T follicular helper cell (primary cell): Measurements from ENCODE around the gene GRIFIN.
A peak's percentile ranks its signal among the peaks of the same experiment; 100 is the strongest.

ENCODE experiments used
- DNase-seq: peaks from one replicate; pipeline ENCODE4 v3.0.0-alpha.2; 2020; ENCODE audit warnings: low read depth

GRIFIN gene

DNA sequence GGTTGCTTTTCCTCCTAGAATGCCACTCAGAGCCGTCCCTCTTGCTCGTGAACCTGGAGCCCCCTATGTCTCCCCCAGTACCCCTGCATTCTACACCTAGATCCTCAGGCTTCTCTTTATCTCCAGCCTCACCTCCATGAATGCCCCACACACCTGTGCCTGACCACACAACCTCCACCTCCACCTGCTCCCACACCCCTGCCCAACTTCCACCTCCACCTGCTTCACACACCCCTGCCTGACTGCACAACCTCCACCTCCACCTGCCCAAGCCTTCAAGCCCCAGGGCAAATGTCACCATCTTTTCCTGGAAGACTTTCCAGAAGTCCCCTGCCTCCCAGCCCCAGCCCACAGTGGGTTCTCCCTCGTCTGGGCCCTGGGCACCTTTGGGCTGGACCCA lies 36.5 kb upstream of the GRIFIN start:
- DNase-seq = no peak

DNA sequence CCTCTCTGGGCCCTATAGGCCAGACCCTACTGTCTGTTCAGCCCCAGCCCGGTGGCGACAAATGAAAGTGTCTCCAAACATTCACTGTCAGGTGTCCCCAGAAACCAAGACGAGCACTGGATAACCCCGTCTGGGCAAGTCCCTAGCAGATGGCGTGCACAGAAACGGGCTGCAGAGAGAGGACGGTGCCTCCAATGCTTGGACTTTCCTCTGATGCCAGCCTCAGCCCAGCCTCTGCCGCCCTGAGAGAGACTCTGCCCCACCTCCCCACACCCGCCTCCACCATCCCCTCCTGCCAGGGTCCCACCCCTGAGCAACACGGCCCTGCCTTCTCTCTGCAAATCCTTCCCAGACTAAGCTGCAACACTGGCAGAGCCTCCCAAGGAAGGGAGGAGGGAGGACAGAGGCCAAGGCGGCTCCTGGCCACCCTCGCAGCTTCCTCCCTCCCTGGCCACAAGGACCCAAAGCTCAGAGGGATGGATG lies 36.0 kb upstream of the GRIFIN start:
- no peak for DNase-seq

DNA sequence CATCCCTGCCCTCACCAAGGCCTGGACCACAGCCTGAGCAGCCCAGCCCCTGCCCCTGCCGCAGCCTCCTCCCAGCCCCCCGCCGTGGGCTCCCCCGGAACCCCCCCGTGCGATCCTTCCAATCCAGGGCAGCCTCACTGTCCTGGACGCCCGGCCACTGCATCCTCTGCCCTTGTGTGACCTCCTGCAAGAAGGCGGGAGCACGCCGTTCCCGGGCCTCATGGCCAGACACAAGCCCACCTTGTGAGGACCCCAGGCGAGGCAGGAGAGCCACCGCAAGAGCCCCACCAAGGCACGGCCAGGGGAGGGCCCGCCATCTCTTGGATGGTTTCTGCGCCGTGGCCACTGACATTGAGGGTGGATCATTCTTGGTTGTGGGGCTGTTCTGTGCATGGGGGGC lies 35.6 kb upstream of the GRIFIN start:
- DNase-seq = no peak

DNA sequence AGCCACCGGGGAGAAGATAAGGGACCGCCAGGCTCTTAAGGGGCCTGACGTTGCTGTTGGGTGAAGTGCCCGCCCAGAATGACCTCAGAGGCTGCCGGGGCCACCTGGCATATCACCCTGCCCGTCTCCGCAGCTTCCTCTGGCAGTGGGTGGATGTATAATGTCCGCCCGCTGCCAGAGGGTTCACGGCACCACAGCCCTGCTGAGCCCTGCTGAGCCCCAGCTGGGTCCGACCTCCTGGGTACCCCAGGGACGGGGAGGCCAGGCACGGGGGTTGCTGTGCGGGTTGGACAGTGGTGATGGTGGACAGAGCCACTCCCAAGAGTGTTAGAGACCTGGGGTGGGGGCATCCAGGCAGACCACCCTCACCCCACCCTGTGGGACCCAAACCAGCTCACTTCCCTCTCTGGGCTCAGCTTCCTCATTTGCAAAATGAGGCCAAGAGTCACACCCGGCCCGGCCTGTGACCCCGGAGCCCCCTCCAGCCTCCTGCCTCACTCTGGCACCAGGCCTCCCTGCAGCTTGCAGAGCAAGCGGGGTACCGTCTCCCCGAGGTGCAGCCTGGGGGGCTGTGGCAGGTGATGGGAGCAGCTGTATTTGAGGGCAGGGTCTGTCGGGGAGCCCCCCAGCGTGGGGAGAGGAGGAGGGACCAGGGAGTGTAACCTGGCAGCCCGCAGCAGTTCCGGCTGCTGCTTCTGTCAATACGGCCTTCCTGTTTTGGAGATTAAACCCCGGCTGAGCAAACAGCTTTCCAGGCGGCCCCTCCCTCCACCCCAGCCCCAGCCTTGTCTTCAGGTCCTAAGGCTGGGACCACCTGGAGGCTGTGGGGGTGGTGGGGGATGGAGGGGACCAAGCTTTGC lies 34.9 kb upstream of the GRIFIN start:
- peak; percentile 37 for DNase-seq

DNA sequence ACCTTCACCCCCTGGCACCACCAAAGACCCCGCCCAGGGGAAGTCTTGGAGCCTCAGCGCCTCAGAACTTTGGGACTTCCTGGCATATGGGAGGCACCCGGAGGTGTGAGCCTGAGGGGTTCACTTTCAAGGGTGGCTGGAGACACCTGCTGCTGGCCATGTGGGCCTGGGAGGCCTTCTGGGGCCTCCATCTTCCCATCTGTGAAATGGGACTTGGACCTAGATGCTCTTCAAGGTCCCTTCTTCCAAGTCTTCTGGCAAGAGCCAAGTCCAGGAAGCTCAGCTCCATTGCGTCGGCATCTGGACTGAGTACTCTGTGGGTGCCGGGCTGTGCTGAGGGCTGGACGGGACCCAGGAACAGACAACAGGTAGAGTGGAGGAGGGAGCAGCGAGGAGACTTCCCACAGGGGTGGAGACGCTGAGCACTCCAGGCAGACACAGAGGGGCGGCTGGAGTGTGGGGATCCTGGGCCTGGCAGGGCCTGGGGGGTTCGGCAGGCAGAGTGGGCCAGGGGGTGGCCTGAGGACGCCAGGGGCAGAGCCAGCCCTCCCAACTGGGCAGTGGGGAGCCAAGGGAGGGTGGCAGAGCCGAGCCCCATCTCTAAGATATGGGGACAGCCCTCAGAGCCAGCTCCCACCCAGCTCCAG lies 34.1 kb upstream of the GRIFIN start:
- no peak for DNase-seq

DNA sequence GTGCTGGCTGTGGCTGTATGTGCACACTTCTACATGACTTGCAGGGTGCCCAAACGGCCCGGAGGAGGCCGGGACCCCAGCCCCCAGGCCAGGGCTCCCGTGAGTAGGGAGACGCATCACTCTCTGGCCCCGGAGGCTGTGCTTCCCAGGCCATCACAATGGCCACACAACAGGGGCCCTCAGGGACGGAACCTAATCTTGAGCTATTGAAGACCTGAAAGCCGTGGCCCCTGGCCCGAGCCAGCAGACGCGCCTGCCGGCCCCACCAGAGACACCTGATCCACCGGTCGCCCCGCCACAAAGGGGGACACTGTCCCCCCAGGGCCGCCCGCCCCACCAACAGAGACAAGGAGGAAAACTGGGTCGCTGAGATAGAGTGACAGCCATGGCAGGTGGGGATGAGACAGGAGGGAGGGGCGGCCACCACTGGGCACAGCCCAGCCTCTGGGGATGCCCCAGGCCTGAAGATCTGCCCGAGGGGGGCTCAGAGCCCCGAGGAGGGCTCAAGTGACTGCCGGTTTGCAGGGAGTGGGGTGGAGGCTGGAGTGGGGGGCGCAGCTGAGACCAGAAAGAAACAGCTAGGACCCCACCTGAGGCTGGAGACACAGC lies 33.2 kb upstream of the GRIFIN start:
- no peak for DNase-seq

- DNase-seq = peak; percentile 79
Measured at GRCh38 chr7:2508327-2509215, 32.4 kb upstream of the GRIFIN start.

- no peak for DNase-seq
Measured at GRCh38 chr7:2507917-2508306, 31.7 kb upstream of the GRIFIN start.

GRCh38 chr7:2507208-2507916 lies 31.2 kb upstream of the GRIFIN start:
- DNase-seq = no peak

GRCh38 chr7:2505401-2505800 lies 29.2 kb upstream of the GRIFIN start:
- no peak for DNase-seq

GRCh38 chr7:2504889-2505375 lies 28.7 kb upstream of the GRIFIN start:
- DNase-seq = no peak

DNA sequence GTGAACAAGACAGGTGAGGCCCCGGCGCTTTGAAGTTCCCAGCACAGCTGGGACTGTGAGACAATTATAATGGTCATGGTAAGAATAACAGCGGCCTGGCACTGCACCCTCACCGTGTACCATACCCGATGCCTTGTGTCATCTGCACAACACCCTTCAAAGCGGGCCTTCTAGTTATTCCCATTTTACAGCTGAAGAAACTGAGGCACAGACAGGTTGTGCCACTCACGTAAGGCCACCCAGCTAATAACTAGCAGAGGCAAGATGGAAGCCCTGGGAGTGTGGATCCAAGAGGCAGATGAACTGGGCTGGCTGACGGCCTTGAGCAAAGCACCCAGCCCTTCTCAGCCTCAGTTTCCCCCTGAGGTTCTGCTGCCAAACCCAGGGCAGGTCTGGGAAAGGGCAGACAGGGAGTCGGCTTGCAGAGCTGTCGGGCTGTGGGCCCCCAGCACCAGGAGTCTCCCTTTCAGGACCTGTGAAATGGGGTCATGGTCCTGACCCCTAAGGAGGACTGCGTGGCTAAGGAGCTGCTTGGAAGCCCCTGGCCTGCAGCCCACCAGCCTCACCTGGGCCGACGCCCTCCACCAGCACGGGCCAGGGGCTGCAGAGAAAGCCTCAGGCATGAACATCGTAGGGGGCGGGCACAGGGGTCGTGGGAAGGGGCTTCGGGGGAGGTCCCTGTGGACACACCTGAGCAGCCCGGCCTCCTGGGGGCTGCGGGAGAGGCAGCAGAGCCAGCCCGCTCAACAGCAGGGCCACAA lies 28.1 kb upstream of the GRIFIN start:
- DNase-seq = no peak

GRCh38 chr7:2503056-2503941 lies 27.1 kb upstream of the GRIFIN start:
- DNase-seq = no peak

GRCh38 chr7:2502647-2502966 lies 26.4 kb upstream of the GRIFIN start:
- no peak for DNase-seq

GRCh38 chr7:2501947-2502646 lies 25.9 kb upstream of the GRIFIN start:
- no peak for DNase-seq

GRCh38 chr7:2500701-2501100 lies 24.5 kb upstream of the GRIFIN start:
- no peak for DNase-seq

- DNase-seq = no peak
Measured at GRCh38 chr7:2499719-2500430, 23.7 kb upstream of the GRIFIN start.

DNA sequence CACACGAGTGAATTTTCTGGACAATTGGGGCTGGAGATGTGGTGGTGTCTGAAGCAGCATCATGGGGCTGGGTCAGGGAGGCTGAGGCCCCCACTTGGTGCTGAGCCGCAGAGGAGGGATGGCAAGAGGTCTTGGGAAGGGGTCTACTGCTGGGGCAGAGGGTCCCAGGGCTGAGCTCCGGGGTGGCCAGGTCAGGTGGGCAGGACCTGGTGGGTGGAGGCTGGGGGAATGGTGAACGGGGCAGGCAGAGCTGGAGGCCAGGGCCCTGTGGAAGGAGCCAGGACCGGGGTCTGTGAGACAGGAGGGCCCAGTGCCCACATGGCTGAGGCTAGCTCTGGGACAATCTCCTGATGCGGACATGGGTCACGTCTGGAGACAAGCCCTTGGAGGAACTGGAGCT lies 23.0 kb upstream of the GRIFIN start:
- DNase-seq = no peak
